SK-N-SH (cell line): ENCODE measurements around the gene LAPTM4A.

Experiments
- CTCF ChIP-seq: fragments of 200-600 bp; sonication (generic); IDR thresholded peaks from 2 replicates; pipeline ENCODE4 v1.6.1; 2017; ENCODE audit warnings: antibody characterized with exemption, mild to moderate bottlenecking, moderate library complexity
- EZH2phosphoT487 ChIP-seq: fragments of 200-600 bp; sonication (generic); IDR thresholded peaks from 2 replicates; pipeline ENCODE4 v1.6.1; 2017; ENCODE audit warnings: low read depth, mixed run types, mild to moderate bottlenecking, antibody characterized with exemption, moderate library complexity, borderline replicate concordance
- POLR2AphosphoS5 ChIP-seq: IDR thresholded peaks from 2 replicates; pipeline ENCODE4 v1.6.1; 2012; ENCODE audit warnings: low read depth, low read length
- USF1 ChIP-seq: IDR thresholded peaks from 2 replicates; pipeline ENCODE4 v1.4.0; 2012; ENCODE audit warnings: low read depth, borderline replicate concordance
- USF2 ChIP-seq: fragments of 150-350 bp; IDR thresholded peaks from 2 replicates; pipeline ENCODE4 v1.6.1; 2017; ENCODE audit warnings: antibody characterized with exemption, low read length, low read depth, borderline replicate concordance

GRCh38 chr2:20025065-20025786 lies 26.2 kb downstream of the LAPTM4A start:
- no peak for TF ChIP-seq USF2
- no peak for TF ChIP-seq CTCF
- TF ChIP-seq EZH2phosphoT487, result no peak
- TF ChIP-seq POLR2AphosphoS5, result 0 out of 2 replicates have a peak, but pooled peaks have one; percentile 15
- no peak for TF ChIP-seq USF1
